ENCODE data around the gene SLC38A8. TPM values are rescaled to one million over a fixed set of nuclear protein-coding genes. Genes with fewer than 3 reads are reported as not detected.

Gene SLC38A8
- total RNA-seq, 4 donors from 2014 or later, result not detected

- H3K4me1 ChIP-seq, result no peaks in the 10 kb centered on the region
- H3K27ac ChIP-seq, result no peak overlapping the region
- TF ChIP-seq CTCF (IDR thresholded peaks at IDR 0.05), result no peak
- no peak for TF ChIP-seq POLR2A (IDR thresholded peaks at IDR 0.05)
- no peaks in the 10 kb centered on the region for H3K27me3 ChIP-seq
- peak in 2 of 3 donors; percentile 38 to 40 for DNase-seq
- H3K36me3 ChIP-seq, result peaks cover 0 to 58% (median 0%) of the 10 kb centered on the region in 3 donors
- no peak overlapping the region for H3K4me3 ChIP-seq
- no peaks in the 10 kb centered on the region for H3K9me3 ChIP-seq
Measured at GRCh38 chr16:84054271-84054670, 11.7 kb upstream of the SLC38A8 start.

DNA sequence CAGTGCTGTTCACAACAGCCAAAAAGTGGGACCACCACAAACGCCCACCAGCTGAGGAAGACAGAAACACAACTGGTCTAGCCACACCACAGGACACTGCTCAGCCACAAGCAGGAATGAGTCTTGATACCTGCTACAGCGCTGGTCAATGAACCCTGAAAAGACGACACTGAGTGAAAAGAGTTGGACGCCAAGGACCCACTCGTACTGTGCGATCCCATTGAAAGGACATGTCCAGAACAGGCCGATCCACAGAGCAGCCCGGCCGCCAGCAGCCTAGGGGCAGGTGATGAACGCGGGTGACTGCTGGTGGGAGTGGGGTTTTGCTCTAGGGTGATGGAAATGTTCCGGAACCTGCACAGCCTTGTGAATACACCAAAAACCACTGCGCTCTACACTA is 10.6 kb upstream of the SLC38A8 start:
- no peaks in the 10 kb centered on the region for H3K4me1 ChIP-seq
- no peaks in the 10 kb centered on the region for H3K27me3 ChIP-seq
- TF ChIP-seq POLR2A (IDR thresholded peaks at IDR 0.05), result no peak
- TF ChIP-seq CTCF (IDR thresholded peaks at IDR 0.05), result no peak
- peak in 2 of 3 donors; percentile 17 to 23 for DNase-seq
- H3K27ac ChIP-seq, result no peak overlapping the region
- peaks cover 0 to 48% (median 0%) of the 10 kb centered on the region in 3 donors for H3K36me3 ChIP-seq
- no peaks in the 10 kb centered on the region for H3K9me3 ChIP-seq
- no peak overlapping the region for H3K4me3 ChIP-seq

DNA sequence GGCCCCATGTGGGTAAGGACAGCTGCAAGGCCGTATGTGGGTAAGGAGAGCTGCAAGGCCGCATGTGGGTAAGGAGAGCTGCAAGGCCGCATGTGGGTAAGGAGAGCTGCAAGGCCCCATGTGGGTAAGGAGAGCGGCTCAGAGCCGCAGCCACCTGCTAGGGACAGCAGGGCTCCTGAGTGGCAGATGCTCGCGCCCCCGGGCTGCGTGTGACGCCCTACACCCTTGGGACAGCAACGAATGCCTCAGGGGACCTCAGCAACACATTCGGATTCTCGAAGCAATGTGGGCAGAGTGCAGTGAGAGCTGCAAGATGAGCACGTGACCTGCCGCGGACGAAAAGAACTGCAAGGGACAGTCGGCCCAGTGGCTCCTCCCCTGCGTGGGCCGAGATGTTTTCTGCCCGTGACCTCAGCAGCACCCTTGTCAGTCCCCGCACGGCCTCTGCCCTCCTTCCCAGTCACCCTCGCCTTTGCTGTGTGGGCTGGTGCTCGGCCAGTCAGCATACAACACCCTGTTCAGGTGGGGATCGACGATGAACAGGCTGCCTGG is 9.6 kb upstream of the SLC38A8 start:
- TF ChIP-seq POLR2A (IDR thresholded peaks at IDR 0.05), result no peak
- TF ChIP-seq CTCF (IDR thresholded peaks at IDR 0.05), result no peak
- Histone ChIP-seq H3K36me3 (peaks cover 0 to 37% (median 0%) of the 10 kb centered on the region in 3 donors), H3K27ac (no peak overlapping the region), H3K9me3 (no peaks in the 10 kb centered on the region), H3K4me1 (no peaks in the 10 kb centered on the region), H3K27me3 (no peaks in the 10 kb centered on the region), H3K4me3 (no peak overlapping the region)
- peak in 2 of 3 donors; percentile 40 to 44 for DNase-seq

GRCh38 chr16:84050316-84050715 is 7.7 kb upstream of the SLC38A8 start:
- DNase-seq, result no peak

DNA sequence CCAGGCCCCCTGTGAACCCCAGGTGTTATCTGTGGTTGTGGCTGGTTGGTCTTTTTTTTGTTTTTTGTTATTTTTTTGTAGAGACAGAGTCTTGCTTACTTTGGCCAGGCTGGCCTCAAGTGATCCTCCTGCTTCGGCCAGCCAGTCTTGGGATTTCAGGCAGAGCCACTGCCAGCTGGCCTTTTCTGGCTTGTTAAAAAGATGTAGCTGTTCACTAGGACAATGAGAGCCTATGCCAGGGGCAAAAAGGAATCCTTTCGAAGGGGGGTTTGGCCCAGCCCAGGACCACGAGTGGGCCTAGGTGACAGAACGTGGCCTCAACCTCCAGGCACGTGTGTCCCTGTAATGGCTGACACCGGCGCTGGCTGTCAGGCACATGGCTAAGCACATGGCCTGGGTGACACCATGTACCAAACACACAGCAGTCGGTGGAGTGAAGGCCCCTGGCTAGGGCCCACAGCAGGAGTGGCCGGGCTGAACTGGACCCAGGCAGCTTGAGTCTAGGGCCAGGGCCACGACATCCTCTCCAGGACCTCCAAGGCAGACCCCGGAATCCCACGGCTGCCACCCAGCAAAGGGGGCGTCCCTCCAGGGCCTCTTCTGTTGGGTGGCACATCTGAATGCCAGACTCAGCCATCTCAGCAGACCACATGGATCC is 6.9 kb upstream of the SLC38A8 start:
- peak in 1 of 3 donors; percentile 32 for DNase-seq
- Histone ChIP-seq H3K27ac (no peak overlapping the region), H3K27me3 (no peaks in the 10 kb centered on the region), H3K4me3 (no peak overlapping the region), H3K9me3 (no peaks in the 10 kb centered on the region), H3K4me1 (no peaks in the 10 kb centered on the region), H3K36me3 (peaks cover 0 to 11% (median 0%) of the 10 kb centered on the region in 3 donors)
- TF ChIP-seq POLR2A (IDR thresholded peaks at IDR 0.05) (no peak), CTCF (IDR thresholded peaks at IDR 0.05) (no peak)

More at GRCh38 chr16:84050316-84050715, 7.7 kb upstream of the SLC38A8 start:
- H3K27ac ChIP-seq, result no peak overlapping the region
- H3K4me3 ChIP-seq, result no peak overlapping the region
- H3K36me3 ChIP-seq, result peaks cover 0 to 18% (median 0%) of the 10 kb centered on the region in 3 donors
- no peaks in the 10 kb centered on the region for H3K9me3 ChIP-seq
- no peaks in the 10 kb centered on the region for H3K27me3 ChIP-seq
- H3K4me1 ChIP-seq, result no peaks in the 10 kb centered on the region
- TF ChIP-seq POLR2A (IDR thresholded peaks at IDR 0.05) (no peak), CTCF (IDR thresholded peaks at IDR 0.05) (no peak)

All from Peyer's patch (tissue), 4 donors.